ENCODE measurements around the gene BTF3.
"Not testable (repeated sequence)": the region's sequence is repeated elsewhere in the genome, so short reads cannot be mapped to it uniquely, and the experiment has no call there.

The BTF3 gene

GRCh38 chr5:73486119-73486899 is 11.9 kb upstream of the BTF3 start:
- no peak for DNase-seq

DNA sequence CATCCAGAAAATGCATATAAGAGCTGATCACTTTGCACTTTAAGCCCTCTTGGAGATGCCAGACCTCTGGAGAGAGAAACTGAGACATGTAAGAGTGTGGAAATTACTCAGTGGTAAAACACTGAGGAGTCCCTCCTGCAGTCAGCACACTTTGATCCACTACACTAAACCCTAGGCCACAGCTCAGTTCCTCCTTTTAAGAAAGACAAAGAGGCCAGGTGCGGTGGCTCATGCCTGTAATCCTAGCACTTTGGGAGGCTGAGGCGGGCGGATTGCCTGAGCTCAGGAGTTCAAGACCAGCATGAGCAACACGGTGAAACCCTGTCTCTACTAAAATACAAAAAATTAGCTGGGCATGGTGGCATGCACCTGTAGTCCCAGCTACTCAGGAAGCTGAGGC is 11.0 kb upstream of the BTF3 start:
- not testable (repeated sequence) for DNase-seq

DNA sequence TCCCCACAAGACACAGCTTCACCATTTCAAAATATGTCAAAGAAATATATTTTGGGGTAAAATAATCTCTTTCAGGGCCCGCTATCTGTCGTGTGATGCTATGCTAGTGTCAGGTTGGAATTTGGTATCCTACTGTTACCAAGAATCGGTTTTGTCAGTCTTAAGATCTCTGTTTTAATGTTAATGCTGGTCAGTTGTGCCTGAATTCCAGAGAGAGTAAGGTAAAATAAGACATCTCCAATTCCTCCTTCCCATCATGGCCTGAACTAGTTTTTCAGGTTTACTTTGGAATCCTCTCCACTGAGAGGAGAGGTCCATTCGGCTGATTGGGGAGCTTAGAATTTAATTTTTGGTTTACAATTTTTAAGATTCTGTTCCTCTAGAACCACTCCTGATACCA is 10.4 kb upstream of the BTF3 start:
- no peak for DNase-seq

DNA sequence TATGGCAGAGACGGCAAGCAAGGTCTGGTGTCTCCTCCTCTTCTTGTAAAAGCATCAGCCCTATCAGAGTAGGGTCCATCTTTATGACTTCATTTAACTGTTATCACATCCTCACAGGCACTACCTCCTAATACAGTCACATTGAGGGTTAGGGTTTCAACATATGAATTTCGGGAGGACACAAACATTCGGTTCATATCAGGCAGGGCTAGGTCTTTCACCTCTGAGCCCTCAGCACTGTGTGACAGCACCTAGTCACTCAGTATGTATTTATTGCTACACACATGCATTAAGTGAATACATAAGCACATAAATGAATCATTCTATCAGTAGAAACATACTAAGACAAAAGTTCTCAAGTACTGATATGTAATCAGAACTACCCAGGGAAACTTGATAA is 9.4 kb upstream of the BTF3 start:
- DNase-seq: no peak

DNA sequence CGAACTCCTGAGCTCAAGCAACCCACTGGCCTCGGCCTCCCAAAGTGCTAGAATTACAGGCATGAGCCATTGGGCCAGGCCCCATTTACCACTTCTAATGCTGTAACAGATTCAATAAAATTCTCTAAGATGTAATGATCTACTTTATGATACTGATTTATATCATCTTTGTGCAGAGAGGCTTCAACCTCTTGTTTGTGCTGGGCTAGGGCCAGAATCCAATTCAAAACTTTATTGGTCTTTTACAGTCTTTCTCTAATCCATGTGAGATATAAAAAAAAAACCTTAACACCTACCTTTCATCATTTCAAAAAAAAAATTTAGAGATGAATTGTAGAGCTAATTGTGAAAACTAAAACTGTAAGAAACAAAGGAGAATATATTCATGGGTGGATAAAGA is 8.2 kb upstream of the BTF3 start:
- DNase-seq: no peak

- no peak for DNase-seq
These were observed 7.1 kb upstream of the BTF3 start for GRCh38 chr5:73491155-73491554.

DNA sequence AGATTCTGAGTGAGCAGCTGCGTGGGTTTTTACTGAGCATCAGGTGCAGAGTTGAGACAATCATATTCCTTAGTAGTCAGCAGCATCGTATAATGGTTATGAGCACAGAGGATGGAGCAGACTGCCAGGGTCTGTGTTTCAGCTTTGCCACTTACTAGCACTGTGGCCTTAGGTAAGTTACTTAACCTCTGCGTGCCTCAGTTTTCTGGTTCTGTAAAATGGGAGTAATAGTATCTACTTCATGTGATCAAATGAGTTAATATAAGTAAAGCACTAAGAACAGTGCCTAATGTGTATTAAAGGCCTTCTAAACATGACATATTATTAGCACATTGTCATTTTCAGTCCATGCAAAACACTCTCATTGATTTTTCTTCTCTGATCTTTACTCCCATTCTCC is 4.8 kb upstream of the BTF3 start:
- DNase-seq: no peak

- no peak for DNase-seq
These were observed 3.5 kb upstream of the BTF3 start for GRCh38 chr5:73494721-73495120.

DNA sequence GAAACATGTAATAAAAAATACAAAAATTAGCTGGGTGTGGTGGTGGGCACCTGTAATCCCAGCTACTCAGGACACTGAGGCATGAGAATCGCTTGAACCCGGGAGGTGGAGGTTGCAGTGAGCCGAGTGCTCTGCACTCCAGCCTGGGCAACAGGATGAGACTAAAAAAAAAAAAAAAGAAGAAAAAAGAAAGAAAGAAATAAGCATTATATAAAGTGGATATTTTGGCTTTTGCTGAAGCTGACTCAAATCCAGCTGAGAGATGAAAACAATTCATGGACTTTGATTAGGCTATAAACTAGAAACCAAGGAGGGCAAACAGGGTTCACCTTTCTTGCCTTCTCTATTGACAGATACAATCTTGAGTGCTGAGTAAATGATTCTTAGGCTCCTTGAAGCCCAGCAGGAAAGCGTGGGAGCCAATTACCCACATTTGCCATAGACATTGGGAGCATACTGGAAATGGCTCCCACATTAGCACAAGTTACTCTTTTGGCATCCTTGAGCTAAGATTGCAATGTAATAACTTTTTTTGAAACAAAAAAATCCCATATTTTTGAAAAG is 2.4 kb upstream of the BTF3 start:
- DNase-seq: no peak

DNA sequence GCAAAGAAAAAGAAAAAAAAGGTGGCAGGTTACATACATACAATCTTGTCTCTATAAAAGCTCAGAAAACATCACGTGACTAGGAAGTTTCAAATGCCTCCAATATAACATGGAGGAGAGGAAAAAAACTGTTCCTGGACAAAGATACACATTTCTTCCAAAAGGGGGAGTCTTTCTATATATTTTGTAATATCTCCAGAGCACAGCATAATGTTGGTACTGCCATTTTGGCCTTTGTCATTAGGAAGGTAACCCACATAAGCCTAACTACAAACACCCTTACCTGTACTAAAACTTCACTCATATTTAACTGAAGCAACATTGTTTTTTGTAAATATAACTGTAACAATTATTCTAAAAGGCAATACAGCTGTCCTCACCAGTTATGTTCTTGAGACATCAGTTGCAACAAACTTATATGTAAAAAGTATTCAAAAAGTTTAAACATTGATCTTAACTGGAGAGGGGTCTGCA is 1.2 kb upstream of the BTF3 start:
- peak; percentile 39 for DNase-seq

- DNase-seq: no peak
These were observed 665 bp upstream of the BTF3 start for GRCh38 chr5:73497497-73498056.

GRCh38 chr5:73499187-73499586 is 945 bp downstream of the BTF3 start:
- no peak for DNase-seq

DNA sequence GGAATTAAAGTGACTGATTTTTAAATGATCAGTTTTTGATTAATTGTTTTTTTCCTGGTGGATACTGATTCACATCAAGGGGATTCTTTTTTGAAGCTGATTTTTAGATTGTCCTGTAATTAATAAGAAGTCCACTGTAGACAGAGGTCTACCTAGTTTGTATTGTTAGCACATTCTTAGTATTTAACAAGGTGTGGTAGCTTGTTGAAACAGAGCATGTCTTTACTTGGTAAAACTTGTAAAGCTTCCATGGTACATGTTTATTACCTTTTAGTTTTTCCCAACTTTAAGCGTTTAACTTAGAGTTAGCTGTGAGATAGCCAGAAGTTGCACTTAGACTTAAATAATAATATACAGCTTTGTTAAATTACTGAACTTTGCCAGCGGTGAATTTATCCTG is 1.5 kb downstream of the BTF3 start:
- no peak for DNase-seq

GRCh38 chr5:73501406-73501805 is 3.2 kb downstream of the BTF3 start:
- no peak for DNase-seq

GRCh38 chr5:73506459-73506955 is 8.3 kb downstream of the BTF3 start:
- no peak for DNase-seq

DNA sequence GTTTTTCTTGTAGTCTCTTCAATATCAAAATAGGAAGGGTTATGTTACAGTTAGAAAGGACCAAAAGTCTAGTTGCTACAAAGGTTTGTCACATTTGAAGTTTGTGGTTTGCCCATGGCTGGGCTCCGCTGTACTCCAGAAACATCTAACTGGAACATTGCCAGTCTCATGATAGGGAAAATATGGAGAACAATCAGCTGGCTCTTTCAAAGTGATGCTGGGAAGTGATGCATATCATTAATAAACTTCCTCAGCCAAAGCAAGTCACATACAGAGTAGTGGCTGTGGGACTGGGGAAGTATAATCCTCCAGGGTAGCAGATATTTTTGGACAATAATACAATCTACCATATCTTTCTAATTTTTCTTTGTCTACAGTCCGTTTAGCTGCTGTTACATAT is 8.8 kb downstream of the BTF3 start:
- DNase-seq: no peak

GRCh38 chr5:73508521-73508920 is 10.3 kb downstream of the BTF3 start:
- not testable (repeated sequence) for DNase-seq

DNA sequence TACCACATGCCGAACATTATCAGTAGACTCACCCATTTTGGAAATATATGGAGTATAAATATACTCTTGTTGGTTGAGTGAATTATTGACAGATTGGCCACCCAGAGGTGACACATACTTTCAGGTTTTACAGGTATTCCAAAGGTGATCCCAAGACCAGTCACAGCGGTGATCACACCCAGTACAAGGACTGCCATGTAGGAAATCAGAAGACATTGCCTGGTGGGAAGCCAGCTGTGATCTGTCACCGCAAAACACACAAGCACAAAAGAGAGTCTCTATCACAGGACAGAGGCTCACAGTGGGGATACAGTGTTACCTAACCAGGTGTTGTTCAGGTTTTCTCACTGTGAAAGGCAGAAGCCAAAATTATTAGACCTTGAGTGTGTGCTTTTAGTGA is 15.8 kb downstream of the BTF3 start:
- DNase-seq: no peak

- no peak for DNase-seq
These were observed 16.2 kb downstream of the BTF3 start for GRCh38 chr5:73514418-73514817.

DNA sequence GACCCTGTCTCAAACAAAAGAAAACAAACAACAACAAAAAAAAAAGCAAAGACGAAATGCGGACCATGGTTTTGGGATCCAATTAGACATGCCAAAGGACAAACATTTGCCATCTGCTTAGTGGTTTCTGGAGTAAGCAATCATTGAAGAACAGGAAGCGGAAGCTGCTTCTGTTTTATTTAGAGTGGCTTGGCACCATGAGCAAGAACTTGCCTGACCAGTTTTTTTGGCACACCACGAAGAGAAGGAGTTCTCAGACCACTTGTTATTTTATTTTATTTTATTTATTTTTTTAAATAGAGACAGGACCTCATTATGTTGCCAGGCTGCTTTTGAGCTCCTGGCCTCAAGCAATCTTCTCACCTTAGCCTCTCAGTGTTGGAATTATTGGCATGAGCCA is 17.0 kb downstream of the BTF3 start:
- DNase-seq: peak; percentile 8

- DNase-seq: peak; percentile 65
These were observed 21.5 kb downstream of the BTF3 start for GRCh38 chr5:73519531-73520283.

- no peak for DNase-seq
These were observed 24.7 kb downstream of the BTF3 start for GRCh38 chr5:73522989-73523388.

GRCh38 chr5:73523861-73524260 is 25.6 kb downstream of the BTF3 start:
- no peak for DNase-seq
